ENCODE data around the gene RAB28.

GRCh38 chr4:13364653-13365052 lies 119.5 kb downstream of the RAB28 start:
- TF ChIP-seq EZH2phosphoT487 (conservative IDR thresholded peaks at IDR 0.05; ENCODE audit: low read length) (no peak), CTCF (IDR thresholded peaks at IDR 0.05; ENCODE audit: insufficient read depth, low read length, poor library complexity, severe bottlenecking) (no peak)
